HG03575 (cell line): Measurements from ENCODE around the gene CDYL.

Experiments
- ATAC-seq: cut with Tn5 transposase; IDR thresholded peaks from one replicate; pipeline ENCODE4 v1.9.1; 2021; ENCODE audit not compliant: unreplicated experiment, insufficient number of reproducible peaks, low FRiP score; ENCODE audit errors: extremely low read depth

The CDYL gene, protein sequence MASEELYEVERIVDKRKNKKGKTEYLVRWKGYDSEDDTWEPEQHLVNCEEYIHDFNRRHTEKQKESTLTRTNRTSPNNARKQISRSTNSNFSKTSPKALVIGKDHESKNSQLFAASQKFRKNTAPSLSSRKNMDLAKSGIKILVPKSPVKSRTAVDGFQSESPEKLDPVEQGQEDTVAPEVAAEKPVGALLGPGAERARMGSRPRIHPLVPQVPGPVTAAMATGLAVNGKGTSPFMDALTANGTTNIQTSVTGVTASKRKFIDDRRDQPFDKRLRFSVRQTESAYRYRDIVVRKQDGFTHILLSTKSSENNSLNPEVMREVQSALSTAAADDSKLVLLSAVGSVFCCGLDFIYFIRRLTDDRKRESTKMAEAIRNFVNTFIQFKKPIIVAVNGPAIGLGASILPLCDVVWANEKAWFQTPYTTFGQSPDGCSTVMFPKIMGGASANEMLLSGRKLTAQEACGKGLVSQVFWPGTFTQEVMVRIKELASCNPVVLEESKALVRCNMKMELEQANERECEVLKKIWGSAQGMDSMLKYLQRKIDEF

DNA sequence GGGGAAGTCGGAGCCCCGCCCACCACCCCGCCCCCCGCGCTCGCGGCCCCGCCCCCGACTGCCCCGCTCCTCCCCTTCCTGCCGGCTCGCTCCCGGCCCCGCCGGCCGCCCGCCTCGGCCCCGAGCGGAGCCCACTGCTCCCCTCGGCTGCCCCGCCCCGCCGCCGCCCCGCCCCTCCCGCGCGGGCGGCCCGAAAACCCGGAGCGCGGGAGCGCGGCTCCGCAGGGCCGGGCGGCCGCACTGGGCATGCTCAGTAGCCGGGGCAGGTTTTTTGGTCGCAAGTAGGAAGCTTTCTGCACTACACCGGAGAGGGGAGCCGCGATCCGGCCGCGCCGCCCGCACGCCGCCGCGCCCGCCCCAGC, at the start of gene CDYL:
TSS of gene CDYL (plus strand) at position 274 of the 362 bp plus-strand sequence. CDS start 380 bp downstream, outside the sequence.
- ATAC-seq: no peak

DNA sequence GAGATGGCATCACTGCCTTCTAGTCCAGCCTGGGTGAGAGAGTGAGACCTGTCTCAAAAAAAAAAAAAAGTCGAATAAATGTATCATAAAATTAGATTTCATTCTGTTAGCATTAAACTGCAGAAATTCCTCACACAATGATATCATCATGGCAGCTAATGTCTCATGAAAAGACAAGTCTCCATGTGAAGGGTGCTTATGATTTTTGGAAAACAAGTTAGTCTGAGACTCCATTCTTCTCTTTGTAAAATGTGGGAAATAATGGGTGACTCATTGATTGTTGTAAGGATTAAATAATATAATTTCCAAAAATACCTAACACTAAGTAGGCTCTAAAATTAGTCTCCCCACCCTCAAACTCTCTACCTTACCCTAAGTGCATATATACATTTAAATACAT, 49.6 kb upstream of the CDYL start:
- ATAC-seq: no peak

DNA sequence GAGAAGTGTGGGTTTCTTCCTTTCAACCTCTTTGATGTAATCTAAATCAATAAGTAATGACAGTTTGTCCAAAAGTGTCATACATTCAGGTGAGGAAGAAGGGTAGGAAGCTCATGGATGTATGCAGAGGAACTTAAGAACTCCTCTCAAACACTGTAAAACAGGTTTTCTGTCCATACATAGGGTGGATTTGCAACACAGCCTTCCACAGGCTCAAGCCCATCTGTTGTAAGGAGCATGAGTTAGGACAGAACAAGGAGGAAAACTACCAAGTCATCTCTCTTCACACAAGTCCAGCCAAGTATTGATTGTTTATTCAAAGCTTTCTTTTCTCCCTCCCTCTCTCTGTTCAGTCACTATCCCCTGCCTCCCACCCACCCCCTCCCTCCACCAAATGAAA, 49.0 kb upstream of the CDYL start:
- no peak for ATAC-seq

DNA sequence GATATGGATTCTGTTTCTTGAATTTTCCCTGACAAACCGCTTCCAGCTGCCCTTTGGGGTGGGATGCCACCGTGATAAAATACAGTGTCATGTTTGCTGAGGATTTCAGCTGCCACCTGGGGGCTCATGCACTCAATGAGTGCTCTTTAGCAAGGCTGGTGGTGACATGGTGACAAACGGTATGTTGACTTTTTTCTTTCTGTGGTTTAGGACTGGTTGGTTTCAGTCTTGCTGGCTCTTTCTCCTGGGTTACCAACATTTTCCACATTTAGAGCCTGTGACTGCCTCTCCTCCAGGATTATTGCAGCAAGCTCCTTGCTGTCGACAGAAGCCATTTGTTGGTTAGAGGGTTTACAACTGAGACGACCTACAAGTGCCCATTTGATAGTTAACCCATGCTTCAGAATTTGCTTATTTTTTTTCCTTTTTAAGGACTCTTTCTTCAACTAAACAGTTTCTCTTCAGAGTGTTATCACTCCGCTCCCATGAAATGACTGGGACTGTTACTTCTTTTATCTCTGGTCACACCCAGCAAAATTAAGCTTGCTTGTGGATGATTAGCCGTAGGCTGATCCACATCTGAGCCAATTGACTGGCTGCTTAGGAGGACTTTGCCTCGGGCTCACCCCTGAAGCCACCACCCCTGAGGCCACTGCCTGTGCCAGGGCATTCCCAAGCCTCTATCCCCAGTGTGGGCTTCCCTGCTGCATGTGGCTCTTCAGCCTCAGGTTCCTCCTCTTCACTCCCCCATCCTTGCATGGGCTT, 48.4 kb upstream of the CDYL start:
- no peak for ATAC-seq

DNA sequence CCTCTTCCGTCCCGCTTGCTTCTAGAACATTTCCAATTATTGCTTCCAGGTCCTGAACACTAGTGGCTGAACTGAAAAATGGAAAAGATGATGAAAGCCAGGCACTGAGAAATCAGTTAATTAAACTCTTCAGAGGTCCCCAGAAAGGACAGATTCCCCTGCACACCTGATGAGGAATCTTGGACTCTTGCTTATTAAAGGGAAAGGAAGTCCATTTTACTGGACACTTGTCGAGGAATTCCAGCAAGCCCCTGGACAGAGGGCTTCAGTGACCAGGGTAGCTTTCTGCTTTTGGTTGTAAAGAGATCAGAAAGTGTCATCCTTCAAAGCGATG, 47.8 kb upstream of the CDYL start:
- no peak for ATAC-seq

DNA sequence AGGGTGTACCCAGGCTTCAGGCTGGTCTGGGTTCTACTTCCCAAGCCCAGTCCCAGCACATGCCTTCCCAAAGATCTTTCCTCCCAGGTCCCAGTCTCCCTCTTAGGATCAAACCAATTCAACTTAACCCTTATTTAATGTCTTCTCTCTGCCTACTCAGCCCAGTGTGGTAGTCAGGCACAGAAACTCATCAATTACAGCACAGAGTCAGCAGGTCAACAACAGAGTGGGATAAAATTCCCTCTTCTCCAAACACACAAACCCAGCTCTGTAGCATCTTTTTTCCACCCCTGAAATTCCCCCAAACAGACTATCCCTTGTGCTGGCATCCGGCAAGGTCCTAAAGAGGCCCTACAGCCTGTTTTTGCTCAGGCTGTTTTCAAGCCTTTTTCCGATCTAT, 47.3 kb upstream of the CDYL start:
- ATAC-seq: no peak

DNA sequence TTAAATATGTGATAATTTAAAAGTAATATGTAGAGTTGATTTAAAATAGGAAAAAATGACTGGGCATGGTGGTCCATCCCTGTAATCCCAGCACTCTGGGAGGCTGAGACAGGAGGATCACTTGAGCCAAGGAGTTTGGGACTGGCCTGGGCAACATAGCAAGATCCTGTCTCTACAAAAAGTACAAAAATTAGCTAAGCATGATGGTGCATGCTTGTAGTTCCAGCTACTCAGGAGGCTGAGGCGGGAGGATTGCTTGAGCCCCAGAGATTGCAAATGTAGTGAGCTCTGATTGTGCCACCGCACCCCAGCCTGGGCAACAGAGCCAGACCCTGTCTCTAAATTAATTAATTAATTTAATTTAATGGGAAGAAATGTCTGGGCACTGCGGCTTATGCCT, 44.2 kb upstream of the CDYL start:
- ATAC-seq: no peak

DNA sequence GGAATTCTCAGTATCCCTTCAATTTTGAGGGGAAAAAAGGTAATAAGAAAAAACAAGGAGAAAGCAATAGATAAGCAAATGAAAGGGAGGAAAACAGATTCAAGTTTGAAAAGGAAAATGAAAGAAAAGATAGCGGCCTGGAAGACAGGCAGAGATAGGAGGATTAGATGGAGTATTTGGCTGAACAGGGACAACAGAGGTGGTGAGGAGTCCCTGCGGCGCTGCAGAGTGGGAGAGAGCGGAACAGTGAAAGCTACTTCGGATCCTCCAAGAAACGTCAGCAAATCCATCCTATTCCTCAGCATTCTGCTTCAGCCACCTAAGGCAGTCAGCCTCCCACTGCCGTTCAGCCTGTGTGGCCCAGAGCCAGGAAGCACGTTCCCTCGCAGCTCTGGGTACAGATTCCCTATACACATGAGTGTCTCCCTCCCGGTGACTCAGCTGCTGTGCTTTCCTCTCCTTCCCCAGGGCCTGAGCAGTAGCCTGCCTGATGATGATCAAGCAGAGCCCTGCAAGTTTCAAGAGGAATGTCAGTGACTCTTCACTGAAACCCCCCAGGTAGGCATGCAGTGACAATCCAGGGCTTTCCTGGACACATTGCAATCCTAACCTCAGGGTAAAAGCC, 43.4 kb upstream of the CDYL start:
- ATAC-seq: no peak

DNA sequence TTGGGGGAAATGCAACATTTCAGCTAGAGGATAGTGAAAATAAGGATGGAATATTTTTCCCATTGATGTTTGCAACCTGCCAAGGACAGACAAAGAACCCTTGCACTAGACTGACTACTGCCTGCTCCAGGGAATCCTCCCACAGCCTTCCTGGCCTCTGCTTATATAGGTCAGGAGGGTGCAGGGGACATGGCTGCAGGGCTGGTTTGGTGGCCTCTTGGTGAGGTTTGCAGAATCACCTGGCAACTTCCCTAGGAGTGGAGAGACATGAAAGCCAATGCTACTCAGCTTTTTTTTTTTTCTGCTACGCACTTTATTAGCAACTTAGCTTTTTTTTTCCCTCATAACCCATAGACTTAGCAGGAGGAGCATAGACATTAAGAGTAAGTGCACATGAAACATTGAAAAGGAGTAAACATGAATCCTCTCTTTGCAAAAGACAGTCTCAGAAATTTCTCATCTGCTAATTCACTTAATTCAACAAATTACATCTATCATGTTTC, 39.8 kb upstream of the CDYL start:
- ATAC-seq: no peak

DNA sequence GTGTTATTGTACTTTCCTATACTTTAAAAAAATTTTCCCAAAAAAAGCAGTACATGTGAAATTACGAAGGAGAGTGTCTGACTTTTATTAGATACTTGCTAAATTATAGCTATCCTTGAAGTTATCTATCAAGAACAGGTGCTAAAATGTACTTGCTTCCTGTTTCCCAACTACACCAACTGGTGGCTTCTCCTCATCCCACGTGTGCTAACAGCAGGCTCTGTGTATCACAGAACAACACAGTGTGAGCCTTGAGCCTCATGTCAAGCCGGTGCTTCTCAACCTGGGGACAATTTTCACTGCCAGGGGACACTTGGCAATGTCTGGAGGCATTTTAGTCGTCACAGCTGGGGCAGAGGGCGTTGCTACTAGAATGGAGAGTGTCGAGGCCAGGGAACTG, 36.2 kb upstream of the CDYL start:
- ATAC-seq: no peak

DNA sequence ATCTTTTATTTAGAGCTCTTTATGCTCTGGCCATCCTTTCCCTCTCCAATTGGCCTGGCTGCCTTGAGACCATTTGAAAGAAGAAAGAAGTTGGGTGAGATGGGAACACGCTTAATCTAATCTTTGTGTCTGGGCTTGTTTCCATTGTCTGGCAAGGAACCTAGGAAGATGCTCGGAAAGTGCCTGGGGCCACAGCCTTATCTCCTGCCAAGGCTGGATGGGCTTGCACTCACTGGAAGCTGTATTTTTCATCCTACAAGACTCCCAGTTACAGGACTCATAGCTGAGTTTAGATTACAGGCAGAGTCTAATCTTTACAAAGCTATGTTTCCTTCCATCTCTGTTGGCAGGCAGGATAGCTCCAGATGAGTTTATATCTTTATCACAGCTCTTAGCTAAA, 33.1 kb upstream of the CDYL start:
- ATAC-seq: no peak

DNA sequence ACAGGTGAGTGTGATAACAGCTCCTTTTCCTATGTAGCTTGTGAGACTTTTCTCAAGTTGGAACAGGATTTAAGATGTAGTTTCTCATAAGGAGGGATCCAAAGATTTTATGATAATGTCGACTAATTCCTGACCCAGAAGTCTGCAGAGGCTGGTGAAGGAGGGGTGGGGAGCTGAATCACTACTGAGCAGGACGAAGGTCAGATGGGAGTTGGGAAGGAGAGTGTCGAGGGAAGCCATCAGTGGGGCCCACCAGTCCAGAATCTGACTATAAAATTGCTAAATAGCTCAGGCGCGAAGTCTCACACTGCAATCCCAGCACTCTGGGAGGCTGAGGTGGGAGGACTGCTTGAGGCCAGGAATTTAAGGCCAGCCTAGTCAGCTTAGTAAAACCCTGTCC, 32.3 kb upstream of the CDYL start:
- no peak for ATAC-seq

DNA sequence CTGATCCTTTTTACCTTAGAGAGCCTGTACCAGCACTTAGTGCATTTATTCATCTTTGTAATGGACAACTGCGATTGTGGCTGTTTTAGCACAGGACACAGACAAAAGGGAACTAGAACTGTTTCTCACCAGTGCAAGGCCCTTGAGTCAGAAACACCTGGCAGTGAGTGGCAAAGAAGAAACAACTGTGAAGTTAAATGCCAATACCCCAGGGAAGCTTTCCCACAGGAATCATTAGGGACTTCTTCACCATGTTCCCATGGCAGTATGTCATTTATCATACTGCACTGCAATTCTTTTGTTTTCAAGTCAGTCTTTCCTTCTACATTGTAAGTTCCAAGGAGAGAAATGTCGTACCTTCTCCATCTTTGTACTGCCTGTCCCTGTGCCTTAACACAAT, 28.6 kb upstream of the CDYL start:
- ATAC-seq: no peak

DNA sequence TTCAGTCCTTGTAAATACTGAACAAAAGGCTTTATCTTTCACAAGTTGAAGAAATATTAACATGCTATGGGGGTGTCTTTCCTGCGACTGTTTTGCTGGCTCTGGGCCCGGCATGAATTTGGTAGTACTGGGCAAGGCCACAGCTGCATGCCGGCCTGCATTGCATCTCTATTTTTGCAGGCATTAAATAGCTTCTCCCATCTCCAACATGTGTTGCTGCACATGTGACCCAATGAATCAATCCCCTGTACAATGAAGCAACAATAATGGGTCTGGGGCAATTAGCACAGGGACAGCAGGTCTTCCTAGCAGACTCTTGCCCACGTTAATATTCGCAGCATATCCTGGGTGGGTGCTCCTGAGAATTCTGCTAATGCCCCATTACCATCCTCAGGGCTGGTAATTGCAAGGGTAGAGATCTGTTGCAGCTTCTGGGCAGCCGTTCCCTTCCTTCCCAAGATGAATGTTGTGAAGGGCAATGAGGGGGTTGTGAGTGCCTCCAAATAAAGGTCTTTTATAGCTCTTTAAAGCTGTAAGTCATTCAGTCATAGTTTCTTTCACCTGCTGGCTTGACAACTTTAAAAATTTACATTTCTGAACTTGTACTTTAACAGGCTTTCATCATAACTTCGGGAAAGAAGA, 24.3 kb upstream of the CDYL start:
- no peak for ATAC-seq

DNA sequence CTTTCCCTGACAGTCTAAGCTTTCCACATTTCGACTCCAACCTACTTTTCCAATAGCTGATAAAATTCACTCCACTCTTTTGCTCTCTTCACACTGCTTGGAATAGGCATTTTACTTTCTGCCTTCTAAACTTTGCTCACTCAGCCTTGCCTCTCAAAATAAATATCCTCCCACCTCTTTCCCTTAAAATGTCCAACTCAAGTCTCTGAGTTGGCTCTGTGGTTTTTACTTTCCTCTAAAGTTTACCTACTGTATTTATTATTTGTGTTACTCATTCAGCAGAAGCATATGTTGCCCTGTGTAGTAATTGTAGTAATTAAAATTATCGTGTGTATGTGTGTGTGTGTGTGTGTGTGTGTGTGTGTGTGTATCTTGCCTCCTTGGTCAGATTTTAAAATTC, 20.0 kb upstream of the CDYL start:
- ATAC-seq: no peak

DNA sequence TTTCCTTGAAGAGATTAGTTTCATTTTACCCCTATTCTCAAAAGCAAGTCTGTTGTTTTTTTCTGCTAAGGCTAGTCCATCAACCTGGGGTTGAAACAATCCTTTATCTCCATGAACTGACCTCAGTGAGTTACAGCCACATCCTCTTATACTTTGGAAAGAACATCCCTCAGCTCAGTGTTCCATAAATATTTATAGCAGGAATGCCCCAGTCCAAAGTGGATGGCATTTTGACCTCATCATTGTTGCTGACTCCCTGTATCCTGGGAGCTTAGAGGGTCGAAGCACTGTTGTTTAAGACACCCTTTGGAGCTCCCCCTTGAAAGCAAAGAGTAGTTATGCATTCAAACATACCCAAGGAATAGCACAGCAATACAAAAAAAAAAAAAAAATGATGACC, 16.2 kb upstream of the CDYL start:
- ATAC-seq: no peak

DNA sequence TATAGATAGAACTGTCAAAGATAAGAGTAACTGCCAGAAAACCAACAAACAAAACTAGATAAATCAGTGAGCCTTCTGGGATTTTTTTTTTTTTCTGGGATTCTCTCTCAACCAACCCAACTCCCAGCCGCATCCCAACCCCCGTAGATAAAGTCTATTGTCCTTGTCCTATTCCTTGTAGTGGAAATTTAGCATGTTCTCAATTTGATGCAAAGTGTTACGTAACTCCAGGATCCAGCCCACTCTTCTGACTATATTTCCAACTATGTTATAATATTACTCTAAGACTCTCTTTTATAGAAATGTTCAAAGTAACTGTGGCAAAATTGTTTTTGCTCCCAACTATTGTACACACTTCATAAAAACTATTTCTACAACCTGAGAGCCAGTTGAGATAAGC, 15.4 kb upstream of the CDYL start:
- no peak for ATAC-seq

DNA sequence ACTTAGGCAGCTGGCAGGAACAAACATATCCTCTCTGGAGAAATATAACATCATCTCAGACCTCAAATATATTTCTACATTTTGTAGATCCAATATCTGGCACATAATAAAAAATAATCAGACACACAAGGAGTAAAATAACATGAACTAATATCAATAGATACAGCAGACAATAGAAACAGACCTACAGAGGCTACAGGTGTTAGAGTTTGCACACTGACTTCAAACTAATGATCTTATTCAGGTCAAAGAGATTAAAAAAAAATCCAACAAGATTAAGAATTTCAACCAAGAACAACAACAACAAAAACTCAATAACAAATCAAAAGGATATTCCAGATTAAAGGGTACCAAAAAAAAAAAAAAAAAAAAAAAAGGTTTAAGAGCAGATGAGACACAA, 13.9 kb upstream of the CDYL start:
- no peak for ATAC-seq

DNA sequence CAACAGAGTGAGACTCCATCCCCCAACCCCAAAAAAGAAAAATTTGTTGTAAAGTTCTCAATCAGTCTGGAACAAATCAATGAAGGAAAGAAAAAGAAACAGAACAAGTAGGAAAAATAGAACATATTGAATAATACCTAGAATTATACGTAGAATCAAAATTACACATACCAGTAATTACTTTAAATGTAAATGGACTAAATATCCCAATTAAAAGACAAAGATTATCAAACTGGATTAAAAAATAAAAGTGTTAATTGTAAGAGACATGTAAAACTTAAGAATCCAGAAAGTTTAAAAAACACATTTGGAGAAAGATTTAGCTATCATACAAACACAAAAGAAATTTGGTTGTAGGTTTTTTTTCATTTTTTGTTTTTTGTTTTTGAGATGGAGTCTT, 12.3 kb upstream of the CDYL start:
- ATAC-seq: no peak
